ENCODE measurements around the gene RABGAP1L.

Gene RABGAP1L

GRCh38 chr1:174746024-174746808, 586.9 kb downstream of the RABGAP1L start:
- DNase-seq = peak in 18 of 56 donors; percentile 2 to 75 (median 23)

GRCh38 chr1:174747613-174748012, 588.3 kb downstream of the RABGAP1L start:
- no peak for DNase-seq

GRCh38 chr1:174748586-174748985, 589.3 kb downstream of the RABGAP1L start:
- no peak for DNase-seq

- DNase-seq = no peak
Measured at GRCh38 chr1:174753131-174753530, 593.8 kb downstream of the RABGAP1L start.

GRCh38 chr1:174761335-174761734, 602.0 kb downstream of the RABGAP1L start:
- no peak for DNase-seq

- DNase-seq = no peak
Measured at GRCh38 chr1:174761901-174762585, 602.7 kb downstream of the RABGAP1L start.

- DNase-seq = no peak
Measured at GRCh38 chr1:174764191-174764590, 604.9 kb downstream of the RABGAP1L start.

- DNase-seq = no peak
Measured at GRCh38 chr1:174766727-174767126, 607.4 kb downstream of the RABGAP1L start.

- DNase-seq = no peak
Measured at GRCh38 chr1:174768516-174768915, 609.2 kb downstream of the RABGAP1L start.

- DNase-seq = no peak
Measured at GRCh38 chr1:174768949-174769348, 609.6 kb downstream of the RABGAP1L start.

GRCh38 chr1:174769961-174770549, 610.7 kb downstream of the RABGAP1L start:
- peak in 2 of 56 donors; percentile 7 to 11 for DNase-seq

- no peak for DNase-seq
Measured at GRCh38 chr1:174775621-174776020, 616.3 kb downstream of the RABGAP1L start.

- no peak for DNase-seq
Measured at GRCh38 chr1:174777262-174777661, 617.9 kb downstream of the RABGAP1L start.

- DNase-seq = no peak
Measured at GRCh38 chr1:174785510-174785909, 626.2 kb downstream of the RABGAP1L start.

- DNase-seq = no peak
Measured at GRCh38 chr1:174786358-174786757, 627.0 kb downstream of the RABGAP1L start.

GRCh38 chr1:174786760-174787159, 627.4 kb downstream of the RABGAP1L start:
- no peak for DNase-seq

GRCh38 chr1:174788981-174789380, 629.7 kb downstream of the RABGAP1L start:
- no peak for DNase-seq

GRCh38 chr1:174789399-174789798, 630.1 kb downstream of the RABGAP1L start:
- no peak for DNase-seq

- no peak for DNase-seq
Measured at GRCh38 chr1:174791863-174792262, 632.5 kb downstream of the RABGAP1L start.

GRCh38 chr1:174794861-174795260, 635.5 kb downstream of the RABGAP1L start:
- no peak for DNase-seq

- no peak for DNase-seq
Measured at GRCh38 chr1:174795806-174796205, 636.5 kb downstream of the RABGAP1L start.

- no peak for DNase-seq
Measured at GRCh38 chr1:174797398-174797797, 638.1 kb downstream of the RABGAP1L start.

- DNase-seq = no peak
Measured at GRCh38 chr1:174799136-174799479, 639.8 kb downstream of the RABGAP1L start.

All from nucleus accumbens (tissue), 56 donors.